GM12878 (cell line): ENCODE data around the gene DLEC1. TPM values are rescaled to one million over a fixed set of nuclear protein-coding genes. Genes with fewer than 3 reads are reported as not detected.

Source experiments
- ATAC-seq: fragments of 200-7000 bp; cut with Tn5 transposase; 3 replicates; pipeline ENCODE4 v1.9.1; 2020; ENCODE audit warnings: mild to moderate bottlenecking, moderate library complexity
- BruUV-seq: library from RNA; stranded (reverse); fragments of 400-500 nt; replicated peaks from 2 replicates; lab custom pipeline; 2021; lab: Mats Ljungman, UMichigan
- CTCF ChIA-PET: fragments of 300-600 bp; sonication (Branson Sonifier 250); formaldehyde crosslinking; extraction: SDS; loops from one replicate; lab custom pipeline; 2021; ENCODE audit warnings: inconsistent platforms; lab: Yijun Ruan, JAX
- POLR2A ChIA-PET: fragments of 350-600 bp; formaldehyde crosslinking; extraction: SDS; loops from one replicate; lab custom pipeline; 2021; ENCODE audit warnings: inconsistent platforms; lab: Charles Lee
- RAD21 ChIA-PET: fragments of 300-600 bp; sonication (Branson Sonifier 250); formaldehyde crosslinking; loops from one replicate; lab custom pipeline; 2023; ENCODE audit warnings: antibody characterized with exemption; ENCODE audit not compliant: unreplicated experiment; lab: Charles Lee
- SMC1A ChIA-PET: fragments of 300-600 bp; sonication (Branson Sonifier 250); formaldehyde crosslinking; loops from one replicate; lab custom pipeline; 2023; ENCODE audit not compliant: unreplicated experiment, uncharacterized antibody; lab: Charles Lee
- DNase-seq: peaks from one replicate; pipeline ENCODE4 v3.0.0-alpha.2; 2011; ENCODE audit warnings: low read depth, low spot score
- FAIRE-seq: peaks from 3 replicates; lab custom pipeline; 2011; peaks lifted over from hg19 to GRCh38; lab: Jason Lieb, UNC
- H2AFZ ChIP-seq: 2 replicates; pipeline ENCODE4 v1.6.0; 2011; ENCODE audit warnings: low read depth, low read length, control low read depth; ENCODE audit not compliant: control insufficient read depth
- H3K27ac ChIP-seq: 2 replicates; pipeline ENCODE4 v1.5.1; 2011; ENCODE audit warnings: control low read depth; ENCODE audit not compliant: control insufficient read depth, insufficient read depth
- H3K27me3 ChIP-seq, 2 experiments: replicated peaks in 1 of 2; 2 replicates each; pipeline versions ENCODE4 v1.6.0 to v1.6.1; 2011; ENCODE audit warnings: low read length in 1 of 2; ENCODE audit not compliant: control insufficient read depth in 2 of 2, insufficient read depth in 2 of 2
- H3K36me3 ChIP-seq, 2 experiments: 2 replicates each; pipeline ENCODE4 v1.5.1; 2011; ENCODE audit warnings: low read length in 1 of 2; ENCODE audit not compliant: control insufficient read depth in 2 of 2, insufficient read depth in 2 of 2
- H3K4me1 ChIP-seq: 2 replicates; pipeline ENCODE4 v1.6.1; 2011; ENCODE audit warnings: mild to moderate bottlenecking, low read length, moderate library complexity, mixed read lengths; ENCODE audit not compliant: control insufficient read depth, insufficient read depth
- H3K4me2 ChIP-seq: 2 replicates; pipeline ENCODE4 v1.6.0; 2011; ENCODE audit warnings: control low read depth; ENCODE audit not compliant: control insufficient read depth, insufficient read depth
- H3K4me3 ChIP-seq: fragments of 200-600 bp; sonication (generic); 2 replicates; pipeline ENCODE4 v1.5.1; 2016
- H3K79me2 ChIP-seq: 2 replicates; pipeline ENCODE4 v1.6.0; 2011; ENCODE audit warnings: low read length; ENCODE audit not compliant: control insufficient read depth, insufficient read depth
- H3K9ac ChIP-seq: 2 replicates; pipeline ENCODE4 v1.8.0; 2011; ENCODE audit warnings: low read length, control low read depth, mixed read lengths; ENCODE audit not compliant: control insufficient read depth, insufficient read depth
- H3K9me3 ChIP-seq: replicated peaks from 3 replicates; pipeline ENCODE4 v1.5.1; 2011; ENCODE audit warnings: mild to moderate bottlenecking, low read length; ENCODE audit not compliant: control insufficient read depth, insufficient read depth
- H4K20me1 ChIP-seq: 2 replicates; pipeline ENCODE4 v1.6.0; 2011; ENCODE audit not compliant: control insufficient read depth, insufficient read depth
- CBX5 ChIP-seq: sonication (generic); IDR thresholded peaks from 2 replicates; pipeline ENCODE4 v1.6.1; 2016; ENCODE audit warnings: low read depth, moderate library complexity, mild to moderate bottlenecking, inconsistent platforms
- CREB1 ChIP-seq: IDR thresholded peaks from 2 replicates; pipeline ENCODE4 v1.6.1; 2012; ENCODE audit warnings: low read depth, mild to moderate bottlenecking, inconsistent platforms
- DPF2 ChIP-seq: fragments of 450-650 bp; IDR thresholded peaks from 2 replicates; pipeline ENCODE4 v1.6.1; 2017; ENCODE audit warnings: mild to moderate bottlenecking
- GATAD2B ChIP-seq: fragments of 450-650 bp; conservative IDR thresholded peaks from 2 replicates; pipeline ENCODE4 v1.6.1; 2017; ENCODE audit warnings: low read depth, mild to moderate bottlenecking, moderate library complexity
- IKZF1 ChIP-seq: fragments of 450-650 bp; conservative IDR thresholded peaks from 2 replicates; pipeline ENCODE4 v1.6.1; 2017; ENCODE audit warnings: antibody characterized with exemption, mild to moderate bottlenecking
- JUND ChIP-seq: IDR thresholded peaks from 2 replicates; pipeline ENCODE4 v1.6.1; 2012; ENCODE audit warnings: low read depth, mild to moderate bottlenecking, low read length, improper control_type of control experiment, moderate library complexity
- LARP7 ChIP-seq: fragments of 450-650 bp; IDR thresholded peaks from 2 replicates; pipeline ENCODE4 v1.6.1; 2017; ENCODE audit warnings: mild to moderate bottlenecking
- NFIC ChIP-seq: IDR thresholded peaks from 2 replicates; pipeline ENCODE4 v1.6.1; 2012; ENCODE audit warnings: low read depth, mild to moderate bottlenecking, inconsistent platforms, low read length, moderate library complexity
- PAX8 ChIP-seq: fragments of 450-650 bp; IDR thresholded peaks from 2 replicates; pipeline ENCODE4 v1.6.1; 2017; ENCODE audit warnings: mild to moderate bottlenecking, moderate library complexity
- PML ChIP-seq: IDR thresholded peaks from 2 replicates; pipeline ENCODE4 v1.6.1; 2012; ENCODE audit warnings: low read length, inconsistent platforms
- RBBP5 ChIP-seq: fragments of 200-600 bp; sonication (generic); conservative IDR thresholded peaks from 2 replicates; pipeline ENCODE4 v1.6.1; 2016
- RFX5 ChIP-seq: IDR thresholded peaks from 2 replicates; pipeline ENCODE4 v1.6.1; 2011; ENCODE audit warnings: low read depth, low read length, improper control_type of control experiment
- SMC3 ChIP-seq: IDR thresholded peaks from 2 replicates; pipeline ENCODE4 v1.6.1; 2011; ENCODE audit warnings: low read length, improper control_type of control experiment, borderline replicate concordance
- STAT3 ChIP-seq: IDR thresholded peaks from 2 replicates; pipeline ENCODE4 v1.6.1; 2011; ENCODE audit warnings: low read depth, low read length, improper control_type of control experiment
- TAF1 ChIP-seq: IDR thresholded peaks from 2 replicates; pipeline ENCODE4 v1.6.1; 2011; ENCODE audit warnings: mild to moderate bottlenecking, low read depth, low read length, borderline replicate concordance
- TCF7 ChIP-seq: IDR thresholded peaks from 2 replicates; pipeline ENCODE4 v1.6.1; 2014; ENCODE audit warnings: antibody characterized with exemption, borderline replicate concordance
- ZNF384 ChIP-seq: IDR thresholded peaks from 2 replicates; pipeline ENCODE4 v1.6.1; 2012; ENCODE audit warnings: low read depth, mild to moderate bottlenecking, low read length, improper control_type of control experiment, borderline replicate concordance
- ZNF622 ChIP-seq: fragments of 450-650 bp; IDR thresholded peaks from 2 replicates; pipeline ENCODE4 v1.6.1; 2017; ENCODE audit warnings: mild to moderate bottlenecking, inconsistent platforms
- WGBS: methylation state at CpG from one replicate; pipeline ENCODE4 v1.1.6; 2016; ENCODE audit warnings: low lambda C conversion rate; ENCODE audit not compliant: insufficient replicate concordance, insufficient coverage; ENCODE audit errors: missing lambda C conversion rate; 5-methylcytosine and 5-hydroxymethylcytosine counted together
- in situ Hi-C: fragments of 300-500 bp; cut with MboI; formaldehyde crosslinking; loops from 9 replicates; pipeline ENCODE4 v1.14.3; 2018; ENCODE audit warnings: mixed read lengths
- intact Hi-C: fragments of 100-400 bp; cut with micrococcal nuclease; formaldehyde crosslinking; loops from one replicate; pipeline ENCODE4 v1.14.2; 2022; ENCODE audit not compliant: unreplicated experiment
- polyA plus RNA-seq, 11 experiments: library from polyadenylated mRNA; depleted of rRNA in 4 of 11; unstranded in 6 of 11; stranded (reverse) in 5 of 11; fragments of >200 nt; fragmentation: Nextera tagmentation in 4 of 11; fragmentation: Illumina TruSeq in 1 of 11; extraction: Ambion mirVana in 4 of 11; extraction: Trizol in 1 of 11; gene quantifications; 1 replicate in 1 of 11; 2 replicates in 10 of 11; pipeline versions ENCODE4 v1.2.1 to v1.2.3, GENCODE V29; 2011 to 2016; ENCODE audit warnings: inconsistent platforms in 2 of 11, missing spikeins in 2 of 11, low read depth in 1 of 11
- total RNA-seq, 4 experiments: library from RNA; depleted of rRNA in 3 of 4; stranded (reverse); fragments of >200 nt in 3 of 4; fragmentation: Illumina TruSeq in 1 of 4; extraction: Trizol in 1 of 4; gene quantifications; 2 replicates each; pipeline versions ENCODE4 v1.2.1 to v1.2.3, GENCODE V29; 2013 to 2021
- TF ChIP-seq, protein P1 (sequence below): IDR thresholded peaks from 2 replicates; pipeline ENCODE4 v1.6.1; 2011; ENCODE audit warnings: borderline replicate concordance, low read depth, mild to moderate bottlenecking, moderate library complexity, low read length; ENCODE audit not compliant: insufficient read depth, poor library complexity, severe bottlenecking
- TF ChIP-seq, protein P2 (sequence below): fragments of 450-650 bp; IDR thresholded peaks from 2 replicates; pipeline ENCODE4 v1.6.1; 2016; ENCODE audit warnings: mild to moderate bottlenecking, moderate library complexity, borderline replicate concordance

DLEC1 gene
- total and polyA plus RNA-seq, 10 of the 15 experiments (the other 5 are each of a cell fraction or from before 2014, with no cell fraction given) = 0.03 to 0.29 (median 0.07) TPM; not detected in 3

DNA sequence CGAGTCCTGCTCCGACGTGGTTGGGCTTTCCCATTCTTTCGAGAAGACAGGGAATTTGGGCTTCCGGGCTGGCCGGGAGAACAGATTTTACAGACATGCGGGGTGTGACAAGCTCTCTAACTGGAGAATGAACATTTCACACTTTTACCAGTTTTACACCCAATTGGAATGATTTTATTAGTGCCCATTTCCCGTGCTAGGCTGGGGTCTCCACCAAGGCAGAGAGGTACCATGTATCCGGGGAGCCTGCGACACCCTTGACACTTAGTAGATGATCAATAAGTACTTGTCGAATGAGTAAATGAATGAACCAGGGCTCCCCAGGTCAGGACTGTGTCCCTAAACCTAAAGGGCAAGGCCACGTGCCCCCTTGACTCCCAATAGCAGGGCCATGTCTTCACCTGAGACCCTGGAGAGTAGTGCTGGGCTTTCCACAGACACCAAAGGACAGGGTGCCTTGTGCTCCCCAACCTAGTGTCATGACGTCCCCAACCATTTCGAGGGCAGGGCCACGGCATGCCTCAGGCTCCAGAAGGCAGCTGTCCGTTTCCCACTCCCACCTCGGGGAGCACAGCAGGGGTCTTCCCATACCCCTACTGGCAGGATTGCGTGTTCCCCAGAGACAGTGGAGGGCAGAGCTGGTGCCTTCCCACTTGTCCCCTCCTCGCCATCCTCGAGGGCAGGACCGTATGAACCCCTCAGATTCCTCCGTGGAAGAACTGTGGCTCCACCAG, 98.8 kb downstream of the DLEC1 start:
- Histone ChIP-seq H3K27ac (peak overlapping the region; percentile 99), H2AFZ (peak overlapping the region; percentile 72), H3K4me1 (peaks cover 25% of the 10 kb centered on the region), H3K9me3 (no peaks in the 10 kb centered on the region; the same call in 2 of the 3 replicates), H3K79me2 (peaks cover 66% of the 10 kb centered on the region), H3K27me3 (no peaks in the 10 kb centered on the region), H3K9ac (peak overlapping the region; percentile 94), H3K4me3 (peak overlapping the region; percentile 98), H4K20me1 (no peaks in the 10 kb centered on the region), H3K4me2 (peak overlapping the region; percentile 100), H3K36me3 (peaks cover 0 to 21% of the 10 kb centered on the region in 2 experiments; a peak in 2 of 4 replicates)
- ChIA-PET CTCF (interaction anchor here (0.8 to 8.2 kb wide), 5 partner anchors 21 to 102 kb away, joined by 3 to 74 read pairs (median 4); partner anchors contain the start of gene OXSR1), SMC1A (interaction anchor here (0.8 to 8.2 kb wide), 14 partner anchors 17 to 333 kb away, joined by 3 to 92 read pairs (median 3); partner anchors contain the start of genes OXSR1 and XYLB), RAD21 (interaction anchor here (0.6 to 5.0 kb wide), 10 partner anchors 20 to 209 kb away, joined by 3 to 62 read pairs (median 4); partner anchors contain the start of genes OXSR1, SLC22A14 and XYLB), POLR2A (interaction anchor here (1.0 to 8.8 kb wide), 17 partner anchors 10 to 363 kb away, joined by 3 to 146 read pairs (median 5); partner anchors contain the start of genes OXSR1 and XYLB)
- DNase-seq = no peak
- in situ Hi-C loops (no loop called here), intact Hi-C loops (loop anchor here (1.0 to 5.0 kb wide), 2 partner anchors 28 to 75 kb away; partner anchors contain the start of gene OXSR1)
- BruUV-seq = TSS peak; percentile 77
- no peak for FAIRE-seq
- peak; percentile 42 for ATAC-seq
- WGBS = 2% methylated on average over 19 of the region's 22 CpGs
- TF ChIP-seq RFX5 (no peak), NFIC (no peak), GATAD2B (no peak), CBX5 (no peak), ZNF384 (0 out of 2 replicates have a peak, but pooled peaks have one; percentile 16), RBBP5 (no peak), TCF7 (no peak), PAX8 (no peak), LARP7 (no peak), SMC3 (no peak), TAF1 (no peak), DPF2 (no peak), STAT3 (no peak), PML (0 out of 2 replicates have a peak, but pooled peaks have one; percentile 1), CREB1 (0 out of 2 replicates have a peak, but pooled peaks have one; percentile 25), IKZF1 (peak; percentile 17), ZNF622 (no peak), JUND (no peak)
- TF ChIP-seq, protein P1, sequence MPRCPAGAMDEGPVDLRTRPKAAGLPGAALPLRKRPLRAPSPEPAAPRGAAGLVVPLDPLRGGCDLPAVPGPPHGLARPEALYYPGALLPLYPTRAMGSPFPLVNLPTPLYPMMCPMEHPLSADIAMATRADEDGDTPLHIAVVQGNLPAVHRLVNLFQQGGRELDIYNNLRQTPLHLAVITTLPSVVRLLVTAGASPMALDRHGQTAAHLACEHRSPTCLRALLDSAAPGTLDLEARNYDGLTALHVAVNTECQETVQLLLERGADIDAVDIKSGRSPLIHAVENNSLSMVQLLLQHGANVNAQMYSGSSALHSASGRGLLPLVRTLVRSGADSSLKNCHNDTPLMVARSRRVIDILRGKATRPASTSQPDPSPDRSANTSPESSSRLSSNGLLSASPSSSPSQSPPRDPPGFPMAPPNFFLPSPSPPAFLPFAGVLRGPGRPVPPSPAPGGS = no peak
- TF ChIP-seq, protein P2, sequence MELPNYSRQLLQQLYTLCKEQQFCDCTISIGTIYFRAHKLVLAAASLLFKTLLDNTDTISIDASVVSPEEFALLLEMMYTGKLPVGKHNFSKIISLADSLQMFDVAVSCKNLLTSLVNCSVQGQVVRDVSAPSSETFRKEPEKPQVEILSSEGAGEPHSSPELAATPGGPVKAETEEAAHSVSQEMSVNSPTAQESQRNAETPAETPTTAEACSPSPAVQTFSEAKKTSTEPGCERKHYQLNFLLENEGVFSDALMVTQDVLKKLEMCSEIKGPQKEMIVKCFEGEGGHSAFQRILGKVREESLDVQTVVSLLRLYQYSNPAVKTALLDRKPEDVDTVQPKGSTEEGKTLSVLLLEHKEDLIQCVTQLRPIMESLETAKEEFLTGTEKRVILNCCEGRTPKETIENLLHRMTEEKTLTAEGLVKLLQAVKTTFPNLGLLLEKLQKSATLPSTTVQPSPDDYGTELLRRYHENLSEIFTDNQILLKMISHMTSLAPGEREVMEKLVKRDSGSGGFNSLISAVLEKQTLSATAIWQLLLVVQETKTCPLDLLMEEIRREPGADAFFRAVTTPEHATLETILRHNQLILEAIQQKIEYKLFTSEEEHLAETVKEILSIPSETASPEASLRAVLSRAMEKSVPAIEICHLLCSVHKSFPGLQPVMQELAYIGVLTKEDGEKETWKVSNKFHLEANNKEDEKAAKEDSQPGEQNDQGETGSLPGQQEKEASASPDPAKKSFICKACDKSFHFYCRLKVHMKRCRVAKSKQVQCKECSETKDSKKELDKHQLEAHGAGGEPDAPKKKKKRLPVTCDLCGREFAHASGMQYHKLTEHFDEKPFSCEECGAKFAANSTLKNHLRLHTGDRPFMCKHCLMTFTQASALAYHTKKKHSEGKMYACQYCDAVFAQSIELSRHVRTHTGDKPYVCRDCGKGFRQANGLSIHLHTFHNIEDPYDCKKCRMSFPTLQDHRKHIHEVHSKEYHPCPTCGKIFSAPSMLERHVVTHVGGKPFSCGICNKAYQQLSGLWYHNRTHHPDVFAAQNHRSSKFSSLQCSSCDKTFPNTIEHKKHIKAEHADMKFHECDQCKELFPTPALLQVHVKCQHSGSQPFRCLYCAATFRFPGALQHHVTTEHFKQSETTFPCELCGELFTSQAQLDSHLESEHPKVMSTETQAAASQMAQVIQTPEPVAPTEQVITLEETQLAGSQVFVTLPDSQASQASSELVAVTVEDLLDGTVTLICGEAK = no peak
